GM23338 (cell line): Measurements from ENCODE around the gene CACNA2D3.

Source experiments
- CREB1 ChIP-seq: fragments of 250-450 bp; sonication (Bioruptor Pico); IDR thresholded peaks from 2 replicates; pipeline ENCODE4 v1.5.0; 2020; ENCODE audit warnings: low read depth, mild to moderate bottlenecking, moderate library complexity
- CTCF ChIP-seq, 2 experiments: fragments of 200-600 bp in 1 of 2; sonication (generic) in 1 of 2; conservative IDR thresholded peaks; 2 replicates each; pipeline versions ENCODE4 v1.5.1 to v1.6.1; 2016 to 2017; ENCODE audit warnings: antibody characterized with exemption in 2 of 2, low read depth in 2 of 2, mild to moderate bottlenecking in 2 of 2, moderate library complexity in 1 of 2
- REST ChIP-seq: IDR thresholded peaks from one replicate; pipeline ENCODE4 v1.6.1; 2018; ENCODE audit warnings: antibody characterized with exemption; ENCODE audit not compliant: unreplicated experiment

- no peak for TF ChIP-seq CTCF (conservative IDR thresholded peaks at IDR 0.05; ENCODE audit: low read depth in 2 of 2)
- TF ChIP-seq REST, result no peak
- TF ChIP-seq CREB1 (CRISPR knock-in tag), result no peak
These were observed 624.4 kb downstream of the CACNA2D3 start for GRCh38 chr3:54746722-54747121.
